Left lung (tissue), 10 donors: ENCODE measurements around the gene CDH4. TPM values are rescaled to one million over a fixed set of nuclear protein-coding genes. Genes with fewer than 3 reads are reported as not detected.

Experiments
- ATAC-seq: fragments of 200-7000 bp; cut with Tn5 transposase; one replicate; pipeline ENCODE4 v1.9.1; 2020; ENCODE audit warnings: moderate library complexity
- DNase-seq, 4 donors: peaks; one replicate each; pipeline ENCODE4 v3.0.0-alpha.2; 2013 to 2020
- H3K27ac ChIP-seq, 2 donors: fragments of 200-600 bp; sonication (generic) in 1 of 2; one replicate each; pipeline versions ENCODE4 v1.5.0 to v1.8.0; 2020 to 2021
- H3K27me3 ChIP-seq, 2 donors: fragments of 200-600 bp; sonication (generic) in 1 of 2; one replicate each; pipeline versions ENCODE4 v1.5.0 to v1.8.0; 2020 to 2021
- H3K36me3 ChIP-seq, 2 donors: fragments of 200-600 bp; sonication (generic) in 1 of 2; one replicate each; pipeline versions ENCODE4 v1.5.0 to v1.8.0; 2020 to 2021
- H3K4me1 ChIP-seq, 2 donors: fragments of 200-600 bp; one replicate each; pipeline ENCODE4 v1.8.0; 2021
- H3K4me3 ChIP-seq, 2 donors: fragments of 200-600 bp; sonication (generic) in 1 of 2; one replicate each; pipeline versions ENCODE4 v1.5.0 to v1.8.0; 2020 to 2021; ENCODE audit warnings: mild to moderate bottlenecking in 1 of 2
- H3K9me3 ChIP-seq, 2 donors: fragments of 200-600 bp; sonication (generic) in 1 of 2; one replicate each; pipeline versions ENCODE4 v1.5.0 to v1.8.0; 2020 to 2021
- intact Hi-C, 2 donors: fragments of 100-400 bp; cut with DNase I; formaldehyde crosslinking; loops; one replicate each; pipeline versions ENCODE4 v1.11.2 to v1.14.2; 2022
- polyA plus RNA-seq, 6 donors: library from polyadenylated mRNA; unstranded; fragments of 120-200 nt; gene quantifications; one replicate each; pipeline ENCODE4 v1.2.1, GENCODE V29; 2013; ENCODE audit not compliant: insufficient read length in 6 of 6
- total RNA-seq, 2 donors: library from RNA; stranded (reverse); fragmentation: NEBNext Ultra II Directional; extraction: Animal tissue kit (Norgen Biotek cat#: 25700); gene quantifications; one replicate each; pipeline ENCODE4 v1.2.1, GENCODE V29; 2021
- TF ChIP-seq, protein P1 (sequence below), 2 donors: fragments of 200-600 bp; sonication (generic) in 1 of 2; IDR thresholded peaks; one replicate each; pipeline versions ENCODE4 v1.5.0 to v1.8.0; 2021; ENCODE audit warnings: antibody characterized with exemption in 2 of 2
- donor health status: DM: no; HTN: yes; CAD: no.
- donor health status: DM: no; HTN: no; CAD: no.

Gene CDH4
- total and polyA plus RNA-seq, 8 donors: 0.24 to 10.8 (median 5.1) TPM

- ATAC-seq (no peak), DNase-seq (no peak)
- Histone ChIP-seq H3K9me3 (peaks cover 0 to 19% of the 10 kb centered on the region in 2 donors), H3K36me3 (no peaks in the 10 kb centered on the region), H3K27me3 (peaks cover 0 to 23% of the 10 kb centered on the region in 2 donors), H3K4me1 (no peaks in the 10 kb centered on the region), H3K4me3 (no peak overlapping the region), H3K27ac (no peak overlapping the region)
- intact Hi-C loops: no loop called here
- TF ChIP-seq, protein P1, sequence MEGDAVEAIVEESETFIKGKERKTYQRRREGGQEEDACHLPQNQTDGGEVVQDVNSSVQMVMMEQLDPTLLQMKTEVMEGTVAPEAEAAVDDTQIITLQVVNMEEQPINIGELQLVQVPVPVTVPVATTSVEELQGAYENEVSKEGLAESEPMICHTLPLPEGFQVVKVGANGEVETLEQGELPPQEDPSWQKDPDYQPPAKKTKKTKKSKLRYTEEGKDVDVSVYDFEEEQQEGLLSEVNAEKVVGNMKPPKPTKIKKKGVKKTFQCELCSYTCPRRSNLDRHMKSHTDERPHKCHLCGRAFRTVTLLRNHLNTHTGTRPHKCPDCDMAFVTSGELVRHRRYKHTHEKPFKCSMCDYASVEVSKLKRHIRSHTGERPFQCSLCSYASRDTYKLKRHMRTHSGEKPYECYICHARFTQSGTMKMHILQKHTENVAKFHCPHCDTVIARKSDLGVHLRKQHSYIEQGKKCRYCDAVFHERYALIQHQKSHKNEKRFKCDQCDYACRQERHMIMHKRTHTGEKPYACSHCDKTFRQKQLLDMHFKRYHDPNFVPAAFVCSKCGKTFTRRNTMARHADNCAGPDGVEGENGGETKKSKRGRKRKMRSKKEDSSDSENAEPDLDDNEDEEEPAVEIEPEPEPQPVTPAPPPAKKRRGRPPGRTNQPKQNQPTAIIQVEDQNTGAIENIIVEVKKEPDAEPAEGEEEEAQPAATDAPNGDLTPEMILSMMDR (IDR thresholded peaks at IDR 0.05): no peak
Observed at GRCh38 chr20:61455508-61456215, 203.6 kb downstream of the CDH4 start.

- Histone ChIP-seq H3K27ac (no peak overlapping the region), H3K36me3 (no peaks in the 10 kb centered on the region), H3K4me1 (no peaks in the 10 kb centered on the region), H3K27me3 (peaks cover 0 to 15% of the 10 kb centered on the region in 2 donors), H3K9me3 (peaks cover 0 to 19% of the 10 kb centered on the region in 2 donors), H3K4me3 (no peak overlapping the region)
- DNase-seq (no peak), ATAC-seq (no peak)
- intact Hi-C loops: no loop called here
- TF ChIP-seq, protein P1 (IDR thresholded peaks at IDR 0.05): no peak
Observed at GRCh38 chr20:61457725-61458124, 205.7 kb downstream of the CDH4 start.

- Histone ChIP-seq H3K27ac (no peak overlapping the region), H3K9me3 (peaks cover 0 to 19% of the 10 kb centered on the region in 2 donors), H3K27me3 (peaks cover 0 to 15% of the 10 kb centered on the region in 2 donors), H3K36me3 (no peaks in the 10 kb centered on the region), H3K4me1 (no peaks in the 10 kb centered on the region), H3K4me3 (no peak overlapping the region)
- intact Hi-C loops: no loop called here
- TF ChIP-seq, protein P1 (IDR thresholded peaks at IDR 0.05): no peak
- ATAC-seq (no peak), DNase-seq (no peak)
Observed at GRCh38 chr20:61458146-61458746, 206.2 kb downstream of the CDH4 start.

DNA sequence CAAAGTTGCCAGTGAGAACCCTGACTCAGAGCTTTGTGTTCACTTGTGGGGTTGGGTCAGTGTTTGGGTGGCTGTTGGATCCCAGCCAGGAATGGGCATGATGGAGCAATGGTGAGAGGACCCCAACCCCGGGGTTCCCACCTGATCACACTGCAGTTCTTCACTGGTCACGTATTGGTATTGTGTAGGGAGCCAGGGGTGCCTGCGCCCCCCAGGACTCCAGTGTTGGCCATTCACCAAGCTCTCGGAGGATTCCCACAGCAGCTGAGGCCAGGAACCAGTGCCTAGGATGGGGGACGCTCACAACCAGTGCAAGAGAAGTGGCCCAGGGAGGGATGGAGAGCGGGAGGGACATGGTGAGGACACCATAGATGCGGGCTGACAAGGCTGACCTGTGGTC lies 207.2 kb downstream of the CDH4 start:
- intact Hi-C loops: no loop called here
- H3K27me3 ChIP-seq: peaks cover 0 to 14% of the 10 kb centered on the region in 2 donors
- no peak overlapping the region for H3K27ac ChIP-seq
- DNase-seq (no peak), ATAC-seq (no peak)
- no peaks in the 10 kb centered on the region for H3K4me1 ChIP-seq
- peaks cover 0 to 19% of the 10 kb centered on the region in 2 donors for H3K9me3 ChIP-seq
- TF ChIP-seq, protein P1 (IDR thresholded peaks at IDR 0.05): no peak
- no peaks in the 10 kb centered on the region for H3K36me3 ChIP-seq
- no peak overlapping the region for H3K4me3 ChIP-seq

DNA sequence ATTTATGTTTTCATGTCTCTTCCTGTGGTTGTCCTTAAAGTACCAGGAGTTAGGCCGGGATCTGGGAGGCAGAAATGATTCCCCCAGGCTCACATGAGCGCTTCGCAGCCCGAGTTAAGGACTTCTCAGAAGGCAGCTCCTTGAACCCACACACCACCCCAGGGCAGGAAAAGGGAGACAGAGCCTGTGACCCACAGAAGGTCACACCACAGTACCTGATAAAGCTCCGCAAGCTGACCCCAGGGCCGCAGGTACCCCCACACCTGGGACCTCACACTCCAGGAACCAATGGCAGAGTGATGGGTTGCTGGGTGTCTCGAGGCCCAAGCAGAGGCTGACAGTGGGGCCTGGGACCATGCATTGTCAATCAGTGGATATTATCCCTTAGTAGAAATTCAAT lies 207.6 kb downstream of the CDH4 start:
- ATAC-seq: no peak
- Histone ChIP-seq H3K4me1 (no peaks in the 10 kb centered on the region), H3K27me3 (peaks cover 0 to 10% of the 10 kb centered on the region in 2 donors), H3K36me3 (no peaks in the 10 kb centered on the region), H3K9me3 (peaks cover 0 to 19% of the 10 kb centered on the region in 2 donors), H3K4me3 (no peak overlapping the region), H3K27ac (no peak overlapping the region)
- TF ChIP-seq, protein P1 (IDR thresholded peaks at IDR 0.05): no peak
- no peak for DNase-seq
- intact Hi-C loops: no loop called here
